Fibroblast of gingiva (primary cell): ENCODE measurements around the gene SEMA3E.
"Not testable (repeated sequence)": the region's sequence is repeated elsewhere in the genome, so short reads cannot be mapped to it uniquely, and the experiment has no call there.

Experiments used
- DNase-seq: peaks from one replicate; pipeline ENCODE4 v3.0.0-alpha.2; 2011; ENCODE audit warnings: low read depth

The SEMA3E gene

DNA sequence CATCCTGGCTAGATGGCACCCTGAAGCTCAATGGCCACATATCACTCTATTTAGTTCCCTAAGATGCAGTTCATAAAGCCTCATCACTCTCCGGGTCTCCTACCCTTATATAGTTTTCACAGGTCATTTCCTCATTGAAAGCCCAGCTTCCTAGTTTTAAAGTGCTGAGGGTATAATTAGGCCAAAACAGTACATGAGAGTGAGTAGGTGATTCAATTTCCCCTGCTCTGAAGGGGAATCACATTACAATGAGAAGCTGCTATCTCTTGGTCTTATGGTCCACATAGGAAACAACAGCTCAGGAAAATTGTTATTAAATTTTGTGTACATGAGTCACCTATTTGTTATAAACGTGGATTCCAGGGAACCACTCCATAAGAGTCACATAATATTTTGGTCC lies 162.0 kb downstream of the SEMA3E start:
- DNase-seq: no peak

DNA sequence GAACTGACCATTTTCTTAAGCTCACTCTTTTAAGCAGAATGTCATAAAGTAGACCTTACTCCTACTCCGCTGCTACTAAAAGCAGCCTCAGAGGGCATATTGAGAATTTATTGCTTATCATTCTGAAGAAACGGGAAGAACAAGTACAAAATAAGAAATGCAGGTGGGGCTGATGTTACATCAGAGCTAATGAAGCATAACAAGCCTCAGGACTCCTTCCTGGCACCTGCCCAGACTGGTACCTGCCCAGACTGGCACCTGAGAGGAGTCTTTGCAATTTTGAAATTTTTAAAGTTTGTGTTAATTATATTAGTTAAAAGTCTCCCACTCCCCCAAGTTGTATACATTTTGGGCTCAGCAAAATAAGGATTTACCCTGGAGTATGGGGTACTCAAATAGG lies 162.4 kb downstream of the SEMA3E start:
- DNase-seq: no peak

DNA sequence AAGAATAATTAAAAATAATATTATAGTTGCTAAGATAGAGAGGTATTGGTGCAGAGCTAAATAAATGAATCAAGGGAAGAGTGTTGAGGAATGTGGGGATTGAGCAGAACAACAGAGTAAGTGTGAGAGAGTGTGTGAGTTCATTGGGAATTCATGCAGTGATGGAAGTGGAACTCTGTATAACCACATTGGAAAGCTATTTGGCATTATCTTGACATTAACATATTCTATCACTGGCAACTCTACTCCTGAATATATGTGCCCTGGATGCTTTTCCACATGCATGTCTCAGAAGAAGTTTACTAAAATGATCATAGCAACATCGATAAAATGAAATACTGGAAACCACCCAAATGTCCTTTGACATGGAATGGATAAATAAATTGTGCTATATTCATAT lies 164.1 kb downstream of the SEMA3E start:
- no peak for DNase-seq

DNA sequence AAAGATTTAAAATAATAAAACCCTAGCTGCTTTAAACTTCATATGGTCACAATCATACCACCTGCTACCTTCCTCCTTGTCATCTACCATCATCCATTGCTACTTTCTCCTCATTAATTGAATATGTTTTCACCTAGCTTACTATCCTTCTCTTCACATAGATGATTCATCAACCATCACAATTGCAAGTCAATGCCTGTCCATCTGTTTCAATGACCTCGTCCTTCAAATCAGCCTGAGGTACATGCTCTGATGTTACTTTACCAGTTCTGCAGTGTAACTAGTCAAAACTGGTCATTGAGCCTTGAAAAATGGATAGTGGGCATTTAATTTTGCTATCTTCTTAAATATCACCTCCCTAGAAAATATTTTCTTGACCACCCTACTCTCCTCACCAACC lies 164.7 kb downstream of the SEMA3E start:
- DNase-seq: no peak

DNA sequence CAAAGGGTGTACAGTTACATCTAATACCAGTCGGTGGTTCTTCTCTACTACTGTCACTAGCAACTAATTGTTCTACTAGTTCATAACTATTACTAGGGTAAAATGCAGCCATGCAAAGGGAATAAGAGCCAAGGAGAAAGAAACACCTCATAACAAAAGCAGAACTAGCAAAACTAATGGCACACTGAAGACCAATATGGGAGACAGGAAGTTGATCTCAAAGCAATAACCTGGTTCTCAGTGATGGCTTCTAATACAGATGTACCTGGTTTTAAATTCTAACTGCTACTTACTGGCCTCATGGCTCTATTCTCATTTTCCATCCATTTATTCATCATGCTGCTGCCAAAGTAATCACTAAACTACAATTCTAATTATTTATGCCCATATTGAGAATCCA lies 170.3 kb downstream of the SEMA3E start:
- no peak for DNase-seq

DNA sequence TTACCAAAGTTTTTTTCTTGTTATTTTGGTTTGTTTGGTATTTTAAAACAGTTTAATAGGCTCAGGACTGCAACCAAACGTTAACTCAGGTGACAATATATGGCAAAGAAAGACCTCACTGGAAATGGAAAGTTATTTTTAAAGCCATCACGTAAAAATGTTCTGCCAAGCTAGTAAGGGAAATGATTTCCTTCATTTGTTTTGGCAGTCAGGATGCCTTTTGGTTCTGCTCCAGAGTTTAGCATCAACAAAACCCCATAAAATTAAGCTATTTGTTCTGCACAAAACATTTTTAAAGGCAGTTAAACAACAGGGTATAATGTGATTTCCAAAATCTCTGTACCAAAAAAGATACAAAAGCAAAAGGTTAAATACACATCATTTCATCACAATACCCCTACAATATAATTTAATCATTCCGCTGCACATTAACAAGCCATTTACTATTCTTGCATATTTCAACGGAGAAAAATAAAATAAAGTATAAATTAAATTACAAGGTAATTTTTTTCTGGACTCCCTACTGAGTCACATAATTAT lies 172.4 kb downstream of the SEMA3E start:
- no peak for DNase-seq

DNA sequence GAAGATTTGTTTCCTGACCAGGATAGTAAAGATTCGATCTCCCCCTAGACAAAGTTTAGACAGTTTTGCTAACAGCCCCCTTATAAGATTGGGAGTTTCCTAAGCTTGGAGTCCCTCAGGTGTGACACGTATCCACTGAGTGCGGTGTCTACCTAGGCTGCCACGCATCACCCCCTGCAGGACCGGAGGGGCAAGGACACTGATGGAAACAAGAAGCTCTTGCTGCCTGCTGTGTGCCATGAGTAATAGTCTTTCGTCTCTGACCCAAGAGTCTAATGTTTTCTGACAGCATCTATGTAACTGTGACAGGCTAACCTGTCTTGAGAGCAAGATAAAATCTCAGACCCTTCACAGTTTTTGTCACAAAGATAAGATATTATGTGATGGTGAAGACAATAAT lies 173.5 kb downstream of the SEMA3E start:
- DNase-seq: no peak

DNA sequence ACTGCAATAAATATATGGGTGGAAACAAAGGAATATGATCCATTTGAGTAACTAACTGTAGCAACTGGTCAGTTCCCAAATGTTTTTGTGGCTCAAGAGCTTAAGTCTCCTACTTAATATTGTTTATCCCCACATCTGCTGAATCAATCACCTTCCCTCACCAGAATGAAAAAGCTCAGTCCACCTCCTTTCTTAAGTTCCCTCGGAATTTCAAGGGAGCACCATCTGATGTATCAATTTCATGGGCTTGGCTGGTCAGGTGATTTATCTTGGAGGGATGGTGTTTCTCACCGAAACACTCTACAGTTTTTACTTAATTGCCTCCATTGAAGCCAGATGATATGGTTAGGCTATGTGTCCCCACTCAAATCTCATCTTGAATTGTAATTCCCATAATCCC lies 176.6 kb downstream of the SEMA3E start:
- no peak for DNase-seq

DNA sequence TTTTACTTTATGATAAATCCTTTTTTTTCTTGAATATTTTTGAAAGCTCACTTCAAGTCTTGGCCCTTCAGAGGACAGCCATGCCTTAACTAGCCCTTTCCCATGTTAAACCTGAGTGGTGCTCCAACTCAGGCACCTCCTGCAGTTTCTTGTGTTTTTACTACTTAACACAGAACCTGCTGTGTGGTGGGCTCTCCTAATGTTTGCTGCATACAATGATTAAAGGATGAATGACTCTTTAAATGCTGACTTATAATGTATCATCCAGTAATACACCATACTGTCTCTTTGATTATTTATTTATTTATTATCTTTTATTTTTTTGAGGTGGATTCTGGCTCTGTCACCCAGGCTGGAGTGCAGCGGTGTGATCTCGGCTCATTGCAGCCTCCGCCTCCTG lies 179.4 kb downstream of the SEMA3E start:
- DNase-seq: no peak

DNA sequence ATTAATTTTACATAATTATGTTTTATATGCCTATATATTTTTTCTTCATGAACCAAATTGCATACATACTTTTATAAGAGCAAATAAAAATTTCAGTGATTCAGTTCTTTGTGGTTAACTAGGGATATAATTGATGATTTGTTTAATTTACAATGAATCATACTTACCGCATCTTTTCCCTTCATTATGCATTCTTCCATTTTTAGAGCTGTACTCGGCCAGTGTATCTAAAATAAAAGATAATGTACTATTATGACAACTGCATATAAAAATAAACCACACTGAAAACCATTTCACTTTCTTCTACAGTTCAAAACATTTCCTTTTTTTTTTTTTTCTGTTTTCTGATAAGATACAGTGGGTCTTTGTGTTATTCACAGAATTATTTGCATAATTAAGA lies 179.9 kb downstream of the SEMA3E start:
- no peak for DNase-seq

DNA sequence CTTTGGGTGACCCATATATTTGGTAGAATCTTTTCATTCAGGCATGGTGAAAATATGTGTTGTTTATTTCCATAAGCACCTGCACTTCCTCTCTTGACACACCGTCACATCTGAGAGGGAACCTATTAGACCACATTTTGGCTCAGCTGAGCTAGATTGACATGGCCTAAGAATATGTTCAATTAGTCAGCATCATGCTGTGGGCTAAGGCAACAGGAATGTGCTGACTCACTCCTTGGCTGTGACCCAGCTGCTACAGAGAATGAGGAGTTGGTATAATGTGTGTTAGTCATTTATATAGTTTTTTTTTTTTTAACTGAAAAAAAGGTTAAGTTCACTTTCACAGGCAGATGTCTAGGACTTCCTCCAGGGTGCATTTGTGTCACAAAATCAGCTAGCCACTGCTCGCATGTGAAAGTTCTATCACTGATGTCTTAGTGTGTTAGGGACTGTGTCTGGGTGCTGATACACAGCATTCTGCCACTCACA lies 180.6 kb downstream of the SEMA3E start:
- peak; percentile 95 for DNase-seq

DNA sequence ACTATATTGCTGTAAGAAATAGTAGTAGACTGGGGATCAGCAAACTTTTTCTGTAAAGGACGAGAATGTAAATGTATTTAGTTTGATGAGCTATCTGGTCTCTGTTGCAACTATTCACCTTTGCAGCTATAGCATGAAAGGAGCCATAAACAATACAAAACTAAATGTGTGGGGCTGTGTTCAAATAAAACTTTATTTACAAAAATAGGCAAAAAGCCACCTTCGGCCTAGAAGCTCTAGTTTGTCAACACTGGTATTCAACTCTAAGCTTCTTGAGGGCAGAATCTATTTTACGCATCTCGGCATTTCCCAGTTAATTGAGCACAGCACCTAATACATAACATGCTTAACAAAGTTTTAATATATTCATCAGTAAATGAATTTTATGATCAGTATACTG lies 181.4 kb downstream of the SEMA3E start:
- no peak for DNase-seq

DNA sequence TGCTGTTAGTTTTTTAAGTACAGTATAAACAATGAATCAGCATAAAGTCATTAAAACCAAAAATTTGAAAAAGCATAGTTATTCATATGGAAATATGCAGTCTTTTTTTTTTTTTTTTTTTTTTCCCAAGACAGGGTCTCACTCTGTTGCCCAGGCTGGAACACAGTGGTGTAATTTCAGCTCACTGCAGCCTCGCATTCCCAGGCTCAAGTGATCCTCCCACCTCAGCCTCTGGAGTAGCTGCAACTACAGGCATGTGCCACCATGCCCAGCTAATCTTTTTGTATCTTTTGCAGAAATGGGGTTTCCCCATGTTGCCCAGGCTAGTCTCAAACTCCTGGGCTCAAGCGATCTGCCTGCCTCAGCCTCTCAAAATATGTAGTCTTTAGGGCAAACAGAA lies 182.0 kb downstream of the SEMA3E start:
- no peak for DNase-seq

DNA sequence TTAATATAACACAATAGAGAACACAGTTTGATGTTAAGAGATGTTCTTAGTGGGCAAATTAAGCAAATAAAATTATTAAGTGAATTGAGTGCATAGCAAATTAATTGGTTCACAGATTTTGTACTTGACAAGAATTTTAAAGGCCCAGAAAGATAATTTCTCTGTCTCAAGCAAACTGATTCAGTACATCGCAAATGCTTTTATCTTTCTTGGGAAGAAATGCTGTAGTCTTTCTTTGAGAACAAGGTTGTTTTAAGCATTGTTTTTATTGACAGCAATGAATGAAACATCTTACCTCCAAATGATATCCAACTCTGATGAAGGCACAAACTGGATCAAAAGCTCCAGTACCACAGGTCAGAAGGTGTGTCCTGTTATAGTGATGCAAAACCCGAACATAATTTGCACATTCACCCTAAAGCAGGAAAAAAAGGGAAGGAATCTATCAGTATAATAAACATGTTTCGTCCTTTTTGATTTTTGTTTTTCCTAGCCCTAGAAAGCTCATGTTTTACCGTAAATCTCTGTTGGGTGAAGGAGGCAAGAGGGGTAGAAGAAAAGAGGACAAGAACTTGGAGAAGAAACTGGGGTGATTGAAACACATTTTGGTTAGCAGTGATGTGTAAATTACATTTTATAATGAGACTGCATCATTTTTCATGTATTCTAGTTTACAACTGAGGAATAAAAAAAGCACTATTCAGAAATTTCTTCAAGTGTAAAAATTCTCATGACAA lies 182.6 kb downstream of the SEMA3E start:
- DNase-seq: no peak

DNA sequence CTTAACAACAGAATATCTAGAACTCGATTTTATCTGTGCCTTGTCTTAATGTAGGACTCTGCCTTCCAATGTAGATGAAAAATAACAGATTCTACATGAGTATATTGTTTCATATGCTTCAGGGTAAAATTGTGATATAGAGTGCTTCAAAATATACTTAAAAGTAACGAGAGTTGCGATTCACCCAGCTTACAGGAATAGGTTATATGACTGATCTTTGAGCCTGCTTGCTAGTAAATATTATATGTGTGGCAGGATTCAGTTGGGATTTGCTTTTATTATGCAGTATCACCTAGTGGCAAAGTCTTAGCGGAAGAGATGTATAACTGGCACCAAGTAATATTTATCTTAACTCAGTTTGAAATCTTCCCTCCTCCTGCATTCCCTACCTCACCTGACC lies 183.3 kb downstream of the SEMA3E start:
- no peak for DNase-seq

DNA sequence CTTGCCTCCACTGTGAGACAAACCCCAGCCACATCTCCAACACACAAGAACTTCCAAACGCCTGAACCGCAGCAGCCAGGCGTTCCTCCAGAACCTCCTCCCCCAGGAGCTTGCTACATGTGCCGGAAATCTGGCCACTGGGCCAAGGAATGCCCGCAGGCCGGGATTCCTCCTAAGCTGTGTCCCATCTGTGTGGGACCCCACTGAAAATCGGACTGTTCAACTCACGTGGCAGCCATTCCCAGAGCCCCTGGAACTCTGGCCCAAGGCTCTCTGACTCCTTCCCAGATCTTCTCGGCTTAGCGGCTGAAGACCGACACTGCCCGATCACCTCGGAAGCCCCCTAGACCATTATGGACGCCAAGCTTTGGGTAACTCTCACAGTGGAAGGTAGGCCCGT lies 187.1 kb downstream of the SEMA3E start:
- DNase-seq: not testable (repeated sequence)

DNA sequence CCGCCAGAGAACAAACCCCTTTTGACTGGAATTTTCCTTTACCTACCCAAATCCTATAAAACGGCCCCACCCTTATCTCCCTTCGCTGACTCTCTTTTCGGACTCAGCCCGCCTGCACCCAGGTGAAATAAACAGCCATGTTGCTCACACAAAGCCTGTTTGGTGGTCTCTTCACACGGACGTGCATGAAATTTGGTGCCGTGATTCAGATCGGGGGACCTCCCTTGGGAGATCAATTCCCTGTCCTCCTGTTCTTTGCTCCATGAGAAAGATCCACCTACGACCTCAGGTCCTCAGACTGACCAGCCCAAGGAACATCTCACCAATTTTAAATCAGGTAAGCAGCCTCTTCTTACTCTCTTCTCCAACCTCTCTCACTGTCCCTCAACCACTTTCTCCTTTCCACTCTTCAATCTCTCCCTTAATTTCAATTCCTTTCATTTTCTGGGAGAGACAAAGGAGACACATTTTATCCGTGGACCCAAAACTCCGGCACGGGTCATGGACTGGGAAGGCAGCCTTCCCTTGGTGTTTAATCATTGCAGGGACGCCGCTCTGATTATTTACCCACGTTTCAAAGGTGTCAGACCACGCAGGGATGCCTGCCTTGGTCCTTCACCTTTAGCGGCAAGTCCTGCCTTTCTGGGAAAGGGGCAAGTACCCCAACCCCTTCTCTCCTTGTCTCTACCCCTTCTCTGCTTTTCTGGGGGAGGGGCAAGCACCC lies 188.8 kb downstream of the SEMA3E start:
- DNase-seq: not testable (repeated sequence)

DNA sequence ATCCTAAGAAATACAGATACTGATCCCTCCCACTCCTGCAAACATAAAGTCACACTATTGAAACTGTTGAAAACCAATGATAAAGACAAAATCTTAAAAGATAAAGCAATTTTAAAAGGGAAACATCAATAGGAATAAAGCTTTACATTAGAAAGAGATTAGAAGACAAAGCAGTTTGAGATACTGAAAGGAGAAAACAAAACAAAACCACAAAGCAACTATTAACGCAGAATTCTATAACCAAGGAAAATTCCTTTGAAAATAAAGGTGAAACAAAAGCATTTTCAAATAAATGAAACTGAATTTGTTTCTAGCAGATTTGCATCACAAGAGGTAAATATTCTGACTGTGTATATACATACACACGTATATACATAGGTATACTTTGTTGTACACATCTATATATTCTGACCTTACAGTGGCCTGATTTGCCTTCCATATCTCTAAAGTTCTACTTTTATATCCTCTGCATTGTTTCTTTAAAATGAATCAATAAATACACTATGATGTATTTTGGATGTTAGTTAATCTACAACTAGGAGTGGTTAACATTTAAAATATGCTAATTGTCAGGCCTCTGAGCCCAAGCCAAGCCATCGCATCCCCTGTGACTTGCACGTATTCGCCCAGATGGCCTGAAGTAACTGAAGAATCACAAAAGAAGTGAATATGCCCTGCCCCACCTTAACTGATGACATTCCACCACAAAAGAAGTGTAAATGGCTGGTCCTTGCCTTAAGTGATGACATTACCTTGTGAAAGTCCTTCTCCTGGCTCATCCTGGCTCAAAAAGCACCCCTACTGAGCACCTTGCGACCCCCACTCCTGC lies 189.6 kb downstream of the SEMA3E start:
- not testable (repeated sequence) for DNase-seq

DNA sequence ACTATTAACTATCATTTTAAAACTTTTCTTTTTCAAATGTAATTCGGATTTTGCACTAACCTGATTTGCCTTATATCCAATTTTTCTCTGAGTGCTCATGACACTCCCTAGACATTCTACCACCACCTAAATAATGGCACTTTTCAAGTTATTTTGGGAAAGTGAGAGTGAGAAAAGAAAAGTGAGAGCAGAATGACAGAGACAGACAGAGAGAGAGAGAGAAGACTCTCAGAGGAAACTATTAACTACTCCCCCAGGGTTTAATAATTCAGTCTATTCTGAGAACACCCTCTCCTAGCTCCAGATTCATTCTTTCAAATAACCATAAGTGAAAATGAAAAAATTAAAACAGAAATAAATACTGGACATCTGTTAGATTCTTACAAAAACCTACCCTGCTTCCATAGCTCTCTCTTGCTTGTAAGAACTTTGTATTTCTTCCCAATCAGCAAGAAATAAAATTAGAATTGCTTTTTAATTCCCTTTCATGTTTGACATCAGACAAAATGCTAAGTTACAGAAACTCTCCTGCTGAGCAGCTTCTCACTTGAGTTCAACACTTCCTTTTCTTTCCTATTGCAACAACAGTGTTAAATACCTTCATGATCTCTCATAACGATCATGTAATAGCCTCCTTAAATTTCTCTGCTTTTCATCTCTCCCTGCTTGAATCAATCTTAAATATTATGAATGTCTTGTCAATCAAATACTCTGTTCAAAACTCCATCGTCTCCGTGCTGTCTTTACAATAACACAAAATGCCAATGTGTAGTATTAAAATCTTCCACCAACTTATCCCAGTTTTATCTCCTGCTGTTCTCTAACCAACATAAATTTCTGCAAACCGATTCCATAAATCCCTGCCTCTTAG lies 191.7 kb downstream of the SEMA3E start:
- DNase-seq: no peak

DNA sequence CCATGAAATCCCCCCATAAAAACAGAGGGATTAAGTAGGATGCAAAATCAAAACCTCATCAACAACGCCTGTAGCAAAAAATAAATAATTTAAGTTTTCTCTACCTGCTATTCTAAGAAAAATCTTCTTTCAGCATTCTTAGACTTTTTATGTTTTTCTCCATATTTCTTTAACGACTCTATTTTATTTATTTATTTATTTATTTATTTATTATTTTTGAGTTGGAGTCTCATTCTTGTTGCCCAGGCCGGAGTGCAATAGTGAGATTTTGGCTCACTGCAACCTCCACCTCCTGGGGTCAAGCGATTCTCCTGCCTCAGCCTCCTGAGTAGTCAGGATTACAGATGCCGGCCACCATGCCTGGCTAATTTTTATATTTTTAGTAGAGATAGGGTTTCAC lies 192.5 kb downstream of the SEMA3E start:
- DNase-seq: no peak

DNA sequence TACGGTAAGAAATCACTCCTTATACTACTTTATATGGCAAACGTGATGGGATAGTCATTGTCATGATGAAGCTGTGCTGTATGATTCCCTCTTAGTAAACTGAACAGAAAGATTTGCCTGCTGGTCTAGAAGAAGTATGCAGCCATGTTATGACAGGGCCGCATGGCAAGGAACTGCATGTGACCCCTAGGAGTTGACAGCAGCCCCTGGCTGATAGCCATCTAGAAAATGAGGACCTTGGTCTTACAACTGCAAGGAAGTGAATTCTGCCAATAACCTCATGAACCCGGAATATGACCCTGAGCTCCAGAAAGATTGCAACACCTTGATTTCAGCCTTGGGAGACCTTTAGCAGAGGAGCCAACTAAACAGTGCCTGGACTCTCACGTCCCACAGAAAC lies 193.3 kb downstream of the SEMA3E start:
- no peak for DNase-seq

DNA sequence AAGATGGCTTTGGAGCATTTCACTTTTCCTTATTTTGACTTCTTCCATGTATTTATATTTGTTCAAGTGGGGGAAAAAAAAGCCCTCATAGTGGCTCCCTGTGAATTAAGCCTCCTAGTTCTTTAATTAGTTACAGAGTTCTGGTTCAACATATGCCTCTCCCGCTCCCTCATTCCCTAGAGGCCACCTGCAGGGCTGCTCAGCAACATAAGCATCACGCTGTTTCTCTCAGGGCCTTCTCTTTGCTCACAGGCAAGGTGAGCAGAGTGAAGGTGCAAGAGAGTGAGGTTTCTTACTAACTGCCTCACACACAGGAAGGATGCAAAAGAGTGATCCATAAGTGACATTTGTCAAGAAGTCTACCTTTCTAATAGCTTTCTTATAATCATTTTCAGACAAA lies 196.7 kb downstream of the SEMA3E start:
- DNase-seq: no peak
